Caco-2 (cell line): Measurements from ENCODE around the gene ACE. TPM values are rescaled to one million over a fixed set of nuclear protein-coding genes. Genes with fewer than 3 reads are reported as not detected.

Source experiments
- BruUV-seq: library from RNA; stranded (reverse); fragments of 400-500 nt; replicated peaks from 2 replicates; lab custom pipeline; 2021; lab: Mats Ljungman, UMichigan
- CTCF ChIA-PET: fragments of 300-600 bp; sonication (Branson Sonifier 250); formaldehyde crosslinking; loops from one replicate; lab custom pipeline; 2022; ENCODE audit warnings: antibody characterized with exemption; lab: Charles Lee
- POLR2A ChIA-PET: fragments of 300-600 bp; sonication (Branson Sonifier 250); formaldehyde crosslinking; loops from one replicate; lab custom pipeline; 2022; ENCODE audit warnings: antibody characterized with exemption; lab: Charles Lee
- DNase-seq, 2 experiments: peaks; one replicate each; pipeline versions ENCODE4 v3.0.0 to v3.0.0-alpha.2; 2020 to 2022
- H3K27me3 ChIP-seq: replicated peaks from 2 replicates; pipeline ENCODE4 v1.6.0; 2011; ENCODE audit warnings: low read length; ENCODE audit not compliant: control insufficient read depth, insufficient read depth
- H3K36me3 ChIP-seq: 2 replicates; pipeline ENCODE4 v1.5.1; 2011; ENCODE audit warnings: low read length; ENCODE audit not compliant: control insufficient read depth, insufficient read depth
- H3K4me1 ChIP-seq: fragments of 250-450 bp; sonication (Bioruptor Pico); 2 replicates; pipeline ENCODE4 v1.5.1; 2020; ENCODE audit warnings: mild to moderate bottlenecking
- H3K4me3 ChIP-seq: 2 replicates; pipeline ENCODE4 v1.5.1; 2011; ENCODE audit warnings: low read depth, mild to moderate bottlenecking, control low read depth, low read length
- H3K9me3 ChIP-seq: fragments of 250-450 bp; sonication (Bioruptor Pico); 2 replicates; pipeline ENCODE4 v1.5.1; 2020; ENCODE audit warnings: mild to moderate bottlenecking, moderate library complexity
- H3K27ac Mint-ChIP-seq: one replicate; pipeline ENCODE4 v1.8.0; 2022; ENCODE audit warnings: mixed read lengths; ENCODE audit not compliant: unreplicated experiment
- H3K27me3 Mint-ChIP-seq: one replicate; pipeline ENCODE4 v1.8.0; 2022; ENCODE audit warnings: mixed read lengths; ENCODE audit not compliant: insufficient read depth, unreplicated experiment
- H3K36me3 Mint-ChIP-seq: one replicate; pipeline ENCODE4 v1.8.0; 2022; ENCODE audit warnings: mild to moderate bottlenecking, mixed read lengths; ENCODE audit not compliant: insufficient read depth, unreplicated experiment
- H3K4me1 Mint-ChIP-seq: one replicate; pipeline ENCODE4 v1.8.0; 2022; ENCODE audit warnings: low read depth, mixed read lengths; ENCODE audit not compliant: unreplicated experiment
- H3K4me3 Mint-ChIP-seq: one replicate; pipeline ENCODE4 v1.8.0; 2022; ENCODE audit warnings: mild to moderate bottlenecking, moderate library complexity, mixed read lengths; ENCODE audit not compliant: unreplicated experiment
- H3K9me3 Mint-ChIP-seq: one replicate; pipeline ENCODE4 v1.8.0; 2022; ENCODE audit warnings: mixed read lengths; ENCODE audit not compliant: unreplicated experiment
- intact Hi-C: fragments of 100-400 bp; cut with micrococcal nuclease; formaldehyde crosslinking; loops from one replicate; pipeline ENCODE4 v1.10.0; 2022; ENCODE audit not compliant: unreplicated experiment
- total RNA-seq: library from RNA; stranded (reverse); gene quantifications from 2 replicates; pipeline ENCODE4 v1.2.3, GENCODE V29; 2022
- TF ChIP-seq, protein P1 (sequence below), 2 experiments: fragments of 200-600 bp in 1 of 2; IDR thresholded peaks; 1 replicate in 1 of 2; 2 replicates in 1 of 2; pipeline versions ENCODE4 v1.5.1 to v1.8.0; 2011 to 2022; ENCODE audit warnings: antibody characterized with exemption in 1 of 2, control low read depth in 1 of 2, inconsistent platforms in 1 of 2, low read depth in 1 of 2, low read length in 1 of 2, mild to moderate bottlenecking in 1 of 2, moderate library complexity in 1 of 2; ENCODE audit not compliant: insufficient read depth in 1 of 2, severe bottlenecking in 1 of 2, unreplicated experiment in 1 of 2

The ACE gene
- total RNA-seq, 1 experiment from 2014 or later: 3.4 TPM

DNA sequence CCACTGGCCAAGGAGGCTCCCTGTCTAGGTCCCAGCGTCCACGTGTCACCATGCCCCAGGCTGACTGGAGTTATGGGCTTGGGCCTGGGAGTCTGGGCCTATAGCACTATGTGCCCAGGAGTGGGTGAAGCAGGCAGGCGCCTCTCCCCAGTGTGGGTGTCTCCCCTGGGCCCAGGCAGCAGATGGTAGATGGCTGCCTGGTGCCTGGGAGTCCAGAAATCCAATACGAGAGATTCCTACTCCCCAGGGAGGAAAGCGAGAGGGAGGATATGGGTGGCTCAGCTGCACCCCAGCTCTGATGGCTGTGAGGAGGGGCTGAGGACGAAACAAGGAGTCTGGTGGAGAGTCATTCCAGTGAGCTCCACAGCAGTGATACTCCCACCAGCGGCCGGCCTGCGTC is 51.3 kb downstream of the ACE start:
- POLR2A ChIA-PET: no interaction called here
- intact Hi-C loops: no loop called here
- no peaks in the 10 kb centered on the region for H3K9me3 Mint-ChIP-seq
- Histone ChIP-seq H3K36me3 (no peaks in the 10 kb centered on the region), H3K27me3 (no peaks in the 10 kb centered on the region), H3K9me3 (no peaks in the 10 kb centered on the region), H3K4me1 (0 out of 2 replicates have a peak, but pooled peaks cover 4% of the 10 kb centered on the region), H3K4me3 (no peak overlapping the region)
- peaks cover 8% of the 10 kb centered on the region for H3K4me1 Mint-ChIP-seq
- H3K4me3 Mint-ChIP-seq: no peak overlapping the region
- H3K36me3 Mint-ChIP-seq: no peaks in the 10 kb centered on the region
- TF ChIP-seq, protein P1, sequence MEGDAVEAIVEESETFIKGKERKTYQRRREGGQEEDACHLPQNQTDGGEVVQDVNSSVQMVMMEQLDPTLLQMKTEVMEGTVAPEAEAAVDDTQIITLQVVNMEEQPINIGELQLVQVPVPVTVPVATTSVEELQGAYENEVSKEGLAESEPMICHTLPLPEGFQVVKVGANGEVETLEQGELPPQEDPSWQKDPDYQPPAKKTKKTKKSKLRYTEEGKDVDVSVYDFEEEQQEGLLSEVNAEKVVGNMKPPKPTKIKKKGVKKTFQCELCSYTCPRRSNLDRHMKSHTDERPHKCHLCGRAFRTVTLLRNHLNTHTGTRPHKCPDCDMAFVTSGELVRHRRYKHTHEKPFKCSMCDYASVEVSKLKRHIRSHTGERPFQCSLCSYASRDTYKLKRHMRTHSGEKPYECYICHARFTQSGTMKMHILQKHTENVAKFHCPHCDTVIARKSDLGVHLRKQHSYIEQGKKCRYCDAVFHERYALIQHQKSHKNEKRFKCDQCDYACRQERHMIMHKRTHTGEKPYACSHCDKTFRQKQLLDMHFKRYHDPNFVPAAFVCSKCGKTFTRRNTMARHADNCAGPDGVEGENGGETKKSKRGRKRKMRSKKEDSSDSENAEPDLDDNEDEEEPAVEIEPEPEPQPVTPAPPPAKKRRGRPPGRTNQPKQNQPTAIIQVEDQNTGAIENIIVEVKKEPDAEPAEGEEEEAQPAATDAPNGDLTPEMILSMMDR (IDR thresholded peaks at IDR 0.05; ENCODE audit: insufficient read depth in 1 of 2, low read depth in 1 of 2, low read length in 1 of 2, severe bottlenecking in 1 of 2, unreplicated experiment in 1 of 2): no peak
- BruUV-seq: no TSS peak
- H3K27me3 Mint-ChIP-seq: peaks cover 8% of the 10 kb centered on the region
- CTCF ChIA-PET: no interaction called here
- no peak for DNase-seq
- no peak overlapping the region for H3K27ac Mint-ChIP-seq

DNA sequence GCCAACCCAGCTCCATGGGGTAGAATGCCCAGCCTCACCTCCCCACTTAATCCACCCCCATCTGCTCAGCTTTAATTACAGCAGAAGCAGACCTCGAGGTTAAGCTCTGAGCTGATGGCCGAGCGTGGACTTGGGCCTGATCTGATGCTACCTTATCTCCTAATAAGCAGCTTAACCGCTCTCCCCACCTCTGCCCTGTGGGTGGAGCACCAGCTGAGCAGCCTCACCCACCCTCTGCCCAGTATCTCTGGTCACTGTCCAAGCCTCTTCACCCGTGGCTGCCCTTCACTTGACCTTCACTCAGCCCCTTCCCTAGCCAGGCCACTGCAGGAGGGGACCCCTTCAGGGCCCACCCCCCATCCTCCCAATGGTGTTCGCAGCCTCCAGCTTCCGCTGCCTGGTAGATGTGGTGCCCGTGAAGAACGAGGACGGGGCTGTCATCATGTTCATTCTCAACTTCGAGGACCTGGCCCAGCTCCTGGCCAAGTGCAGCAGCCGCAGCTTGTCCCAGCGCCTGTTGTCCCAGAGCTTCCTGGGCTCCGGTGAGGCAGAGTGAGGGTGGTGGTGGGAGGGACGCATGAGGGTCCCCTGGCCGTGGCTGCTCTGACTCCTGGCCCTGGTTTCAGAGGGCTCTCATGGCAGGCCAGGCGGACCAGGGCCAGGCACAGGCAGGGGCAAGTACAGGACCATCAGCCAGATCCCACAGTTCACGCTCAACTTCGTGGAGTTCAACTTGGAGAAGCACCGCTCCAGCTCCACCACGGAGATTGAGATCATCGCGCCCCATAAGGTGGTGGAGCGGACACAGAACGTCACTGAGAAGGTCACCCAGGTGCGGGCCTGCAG is 53.1 kb downstream of the ACE start:
- Histone ChIP-seq H3K4me1 (no peaks in the 10 kb centered on the region), H3K4me3 (no peak overlapping the region), H3K27me3 (no peaks in the 10 kb centered on the region), H3K9me3 (no peaks in the 10 kb centered on the region), H3K36me3 (no peaks in the 10 kb centered on the region)
- Mint-ChIP-seq H3K4me3 (no peak overlapping the region), H3K36me3 (no peaks in the 10 kb centered on the region), H3K4me1 (no peaks in the 10 kb centered on the region), H3K27me3 (peaks cover 7% of the 10 kb centered on the region), H3K27ac (no peak overlapping the region), H3K9me3 (no peaks in the 10 kb centered on the region)
- DNase-seq: no peak
- TF ChIP-seq, protein P1 (IDR thresholded peaks at IDR 0.05; ENCODE audit: insufficient read depth in 1 of 2, low read depth in 1 of 2, low read length in 1 of 2, severe bottlenecking in 1 of 2, unreplicated experiment in 1 of 2): no peak
- CTCF ChIA-PET: interaction anchor here (0.6 kb wide), 1 partner anchor 22 kb away, joined by 3 read pairs; no protein-coding TSS in a partner anchor
- POLR2A ChIA-PET: no interaction called here
- intact Hi-C loops: no loop called here
- no TSS peak for BruUV-seq

DNA sequence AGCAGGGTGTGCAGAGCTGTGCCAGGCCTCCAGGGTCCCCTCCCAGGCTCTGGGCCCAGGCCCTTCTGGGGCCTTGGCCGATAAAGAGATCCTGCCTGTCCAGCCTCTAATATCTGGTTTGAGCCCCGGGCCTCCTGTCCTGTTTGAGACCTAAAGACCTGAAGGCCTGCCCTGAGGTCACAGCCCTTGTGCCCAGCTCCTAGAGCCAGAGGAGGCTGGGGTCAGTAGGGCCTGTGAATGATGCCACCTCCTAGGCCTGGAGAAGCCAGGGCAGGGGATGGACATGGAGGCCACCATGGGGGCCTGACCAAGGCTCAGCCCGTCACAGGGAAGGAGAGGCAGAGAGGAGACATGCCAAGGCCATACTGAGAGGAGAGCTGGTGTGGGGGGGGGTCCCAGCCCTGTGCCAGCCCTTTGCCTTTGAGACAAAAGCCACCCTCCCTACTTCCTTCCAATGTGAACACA is 53.7 kb downstream of the ACE start:
- intact Hi-C loops: no loop called here
- Mint-ChIP-seq H3K4me3 (no peak overlapping the region), H3K27ac (no peak overlapping the region), H3K9me3 (no peaks in the 10 kb centered on the region), H3K27me3 (peaks cover 11% of the 10 kb centered on the region), H3K4me1 (no peaks in the 10 kb centered on the region), H3K36me3 (no peaks in the 10 kb centered on the region)
- ChIA-PET CTCF (interaction anchor here (0.6 kb wide), 1 partner anchor 21 kb away, joined by 3 read pairs; no protein-coding TSS in a partner anchor), POLR2A (no interaction called here)
- Histone ChIP-seq H3K9me3 (no peaks in the 10 kb centered on the region), H3K4me1 (no peaks in the 10 kb centered on the region), H3K27me3 (no peaks in the 10 kb centered on the region), H3K4me3 (no peak overlapping the region), H3K36me3 (no peaks in the 10 kb centered on the region)
- TF ChIP-seq, protein P1 (IDR thresholded peaks at IDR 0.05; ENCODE audit: insufficient read depth in 1 of 2, low read depth in 1 of 2, low read length in 1 of 2, severe bottlenecking in 1 of 2, unreplicated experiment in 1 of 2): no peak
- DNase-seq: no peak
- BruUV-seq: no TSS peak
